HL-60 (cell line): ENCODE measurements around the gene MRPL57.
"Not testable (repeated sequence)": the region's sequence is repeated elsewhere in the genome, so short reads cannot be mapped to it uniquely, and the experiment has no call there.

ENCODE experiments used
- DNase-seq, 2 experiments: peaks; one replicate each; pipeline ENCODE4 v3.0.0-alpha.2; 2010 to 2020; ENCODE audit warnings: low read depth in 1 of 2, low spot score in 1 of 2
- H3K27ac ChIP-seq: fragments of 250-450 bp; sonication (Bioruptor Pico); replicated peaks from 2 replicates; pipeline ENCODE4 v1.5.1; 2020; ENCODE audit warnings: mild to moderate bottlenecking, moderate library complexity
- H3K27me3 ChIP-seq: fragments of 250-450 bp; sonication (Bioruptor Pico); 2 replicates; pipeline ENCODE4 v1.5.1; 2021; ENCODE audit warnings: mild to moderate bottlenecking, moderate library complexity; ENCODE audit not compliant: insufficient read depth, poor library complexity, severe bottlenecking
- H3K4me3 ChIP-seq: replicated peaks from 2 replicates; pipeline ENCODE4 v1.5.1; 2011; ENCODE audit warnings: mild to moderate bottlenecking, control low read depth, low read length; ENCODE audit not compliant: insufficient read depth
- CTCF ChIP-seq: IDR thresholded peaks from one replicate; pipeline ENCODE4 v1.5.1; 2011; ENCODE audit warnings: low read length, control low read depth, inconsistent platforms; ENCODE audit not compliant: insufficient read depth
- GABPA ChIP-seq: IDR thresholded peaks from 2 replicates; pipeline ENCODE4 v1.6.1; 2012; ENCODE audit warnings: low read depth
- POLR2AphosphoS5 ChIP-seq: IDR thresholded peaks from 2 replicates; pipeline ENCODE4 v1.6.1; 2012; ENCODE audit warnings: low read depth
- SPI1 ChIP-seq: IDR thresholded peaks from 2 replicates; pipeline ENCODE4 v1.6.1; 2012; ENCODE audit warnings: low read depth, mild to moderate bottlenecking, borderline replicate concordance
- TF ChIP-seq, protein P1 (sequence below): IDR thresholded peaks from 2 replicates; pipeline ENCODE4 v1.6.1; 2012; ENCODE audit warnings: low read depth; ENCODE audit not compliant: insufficient replicate concordance

The MRPL57 gene

GRCh38 chr13:21134475-21134874, 42.0 kb upstream of the MRPL57 start:
- TF ChIP-seq POLR2AphosphoS5 (no peak), SPI1 (no peak), GABPA (no peak), CTCF (no peak)
- TF ChIP-seq, protein P1, sequence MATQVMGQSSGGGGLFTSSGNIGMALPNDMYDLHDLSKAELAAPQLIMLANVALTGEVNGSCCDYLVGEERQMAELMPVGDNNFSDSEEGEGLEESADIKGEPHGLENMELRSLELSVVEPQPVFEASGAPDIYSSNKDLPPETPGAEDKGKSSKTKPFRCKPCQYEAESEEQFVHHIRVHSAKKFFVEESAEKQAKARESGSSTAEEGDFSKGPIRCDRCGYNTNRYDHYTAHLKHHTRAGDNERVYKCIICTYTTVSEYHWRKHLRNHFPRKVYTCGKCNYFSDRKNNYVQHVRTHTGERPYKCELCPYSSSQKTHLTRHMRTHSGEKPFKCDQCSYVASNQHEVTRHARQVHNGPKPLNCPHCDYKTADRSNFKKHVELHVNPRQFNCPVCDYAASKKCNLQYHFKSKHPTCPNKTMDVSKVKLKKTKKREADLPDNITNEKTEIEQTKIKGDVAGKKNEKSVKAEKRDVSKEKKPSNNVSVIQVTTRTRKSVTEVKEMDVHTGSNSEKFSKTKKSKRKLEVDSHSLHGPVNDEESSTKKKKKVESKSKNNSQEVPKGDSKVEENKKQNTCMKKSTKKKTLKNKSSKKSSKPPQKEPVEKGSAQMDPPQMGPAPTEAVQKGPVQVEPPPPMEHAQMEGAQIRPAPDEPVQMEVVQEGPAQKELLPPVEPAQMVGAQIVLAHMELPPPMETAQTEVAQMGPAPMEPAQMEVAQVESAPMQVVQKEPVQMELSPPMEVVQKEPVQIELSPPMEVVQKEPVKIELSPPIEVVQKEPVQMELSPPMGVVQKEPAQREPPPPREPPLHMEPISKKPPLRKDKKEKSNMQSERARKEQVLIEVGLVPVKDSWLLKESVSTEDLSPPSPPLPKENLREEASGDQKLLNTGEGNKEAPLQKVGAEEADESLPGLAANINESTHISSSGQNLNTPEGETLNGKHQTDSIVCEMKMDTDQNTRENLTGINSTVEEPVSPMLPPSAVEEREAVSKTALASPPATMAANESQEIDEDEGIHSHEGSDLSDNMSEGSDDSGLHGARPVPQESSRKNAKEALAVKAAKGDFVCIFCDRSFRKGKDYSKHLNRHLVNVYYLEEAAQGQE: no peak
- no peaks in the 10 kb centered on the region for H3K27me3 ChIP-seq
- H3K4me3 ChIP-seq: no peak overlapping the region
- no peak overlapping the region for H3K27ac ChIP-seq
- no peak for DNase-seq

- not testable (repeated sequence) for H3K27ac ChIP-seq
These were observed 40.6 kb upstream of the MRPL57 start for GRCh38 chr13:21135833-21136232.

GRCh38 chr13:21137696-21138095, 38.8 kb upstream of the MRPL57 start:
- H3K4me3 ChIP-seq: no peak overlapping the region
- no peak for TF ChIP-seq SPI1
- TF ChIP-seq CTCF: no peak
- no peak for TF ChIP-seq GABPA
- no peak for TF ChIP-seq POLR2AphosphoS5
- TF ChIP-seq, protein P1: no peak
- DNase-seq: no peak
- H3K27me3 ChIP-seq: no peaks in the 10 kb centered on the region
- H3K27ac ChIP-seq: no peak overlapping the region

More at GRCh38 chr13:21135833-21136232, 40.6 kb upstream of the MRPL57 start:
- DNase-seq, H3K27me3 ChIP-seq, H3K4me3 ChIP-seq: not testable (repeated sequence)

DNA sequence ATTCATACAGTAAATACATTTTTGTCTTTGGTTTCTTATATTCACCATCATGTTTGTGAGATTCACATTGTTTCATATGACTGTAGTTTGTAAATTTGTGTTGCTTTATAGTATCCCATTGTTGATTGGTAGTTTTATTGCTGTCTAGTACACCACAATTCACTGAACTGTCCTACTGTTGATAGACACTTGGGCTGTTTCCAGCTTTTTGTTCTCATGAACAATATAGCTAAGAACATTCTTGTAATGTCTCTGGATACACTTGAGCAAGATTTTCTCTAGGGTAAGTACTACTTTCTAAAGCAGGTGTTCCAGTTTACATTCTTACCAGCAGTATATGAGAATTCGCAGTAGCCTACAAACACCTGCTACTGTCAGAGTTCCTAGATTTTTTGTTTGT, 37.9 kb upstream of the MRPL57 start:
- DNase-seq: no peak
- Histone ChIP-seq H3K27ac (no peak overlapping the region), H3K4me3 (no peak overlapping the region), H3K27me3 (no peaks in the 10 kb centered on the region)
- TF ChIP-seq CTCF: no peak
- no peak for TF ChIP-seq POLR2AphosphoS5
- TF ChIP-seq, protein P1: no peak
- no peak for TF ChIP-seq GABPA
- no peak for TF ChIP-seq SPI1
